Measurements from ENCODE around the gene MAP1S.

MAP1S gene

DNA sequence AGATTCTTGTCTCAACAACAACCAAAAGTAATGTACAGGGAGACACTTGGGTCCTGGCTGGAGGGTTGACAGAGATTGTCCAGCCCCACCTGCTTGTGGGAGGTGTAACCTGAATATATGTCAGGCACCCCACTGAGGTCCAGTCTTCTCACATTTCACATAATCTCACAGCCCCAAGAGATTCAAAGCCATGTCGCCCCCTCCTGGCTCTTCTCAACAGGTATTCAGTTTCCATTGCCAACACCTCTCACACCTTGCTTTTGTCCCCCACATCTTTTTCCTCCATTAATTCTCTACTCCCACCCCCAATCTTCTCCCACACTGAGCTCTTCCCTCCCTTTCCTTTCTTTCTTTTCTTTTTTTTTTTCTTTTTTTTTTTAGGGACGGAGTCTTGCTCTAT, 42.3 kb upstream of the MAP1S start:
- Histone ChIP-seq H3K4me1 (peaks cover 5% of the 10 kb centered on the region), H3K9ac (no peak overlapping the region), H3K36me3 (ENCODE audit: control insufficient read depth, insufficient read depth, low read length) (no peaks in the 10 kb centered on the region), H3K27ac (no peak overlapping the region), H3K79me2 (peaks cover 16% of the 10 kb centered on the region), H2AFZ (no peak overlapping the region), H3K4me3 (ENCODE audit: low read depth, low read length) (no peak overlapping the region), H3K27me3 (ENCODE audit: control insufficient read depth, insufficient read depth, low read length) (peaks cover 3% of the 10 kb centered on the region), H3K4me2 (ENCODE audit: low read length) (no peak overlapping the region), H3K9me3 (ENCODE audit: control insufficient read depth, low read length) (no peaks in the 10 kb centered on the region)
- TF ChIP-seq, protein P1, sequence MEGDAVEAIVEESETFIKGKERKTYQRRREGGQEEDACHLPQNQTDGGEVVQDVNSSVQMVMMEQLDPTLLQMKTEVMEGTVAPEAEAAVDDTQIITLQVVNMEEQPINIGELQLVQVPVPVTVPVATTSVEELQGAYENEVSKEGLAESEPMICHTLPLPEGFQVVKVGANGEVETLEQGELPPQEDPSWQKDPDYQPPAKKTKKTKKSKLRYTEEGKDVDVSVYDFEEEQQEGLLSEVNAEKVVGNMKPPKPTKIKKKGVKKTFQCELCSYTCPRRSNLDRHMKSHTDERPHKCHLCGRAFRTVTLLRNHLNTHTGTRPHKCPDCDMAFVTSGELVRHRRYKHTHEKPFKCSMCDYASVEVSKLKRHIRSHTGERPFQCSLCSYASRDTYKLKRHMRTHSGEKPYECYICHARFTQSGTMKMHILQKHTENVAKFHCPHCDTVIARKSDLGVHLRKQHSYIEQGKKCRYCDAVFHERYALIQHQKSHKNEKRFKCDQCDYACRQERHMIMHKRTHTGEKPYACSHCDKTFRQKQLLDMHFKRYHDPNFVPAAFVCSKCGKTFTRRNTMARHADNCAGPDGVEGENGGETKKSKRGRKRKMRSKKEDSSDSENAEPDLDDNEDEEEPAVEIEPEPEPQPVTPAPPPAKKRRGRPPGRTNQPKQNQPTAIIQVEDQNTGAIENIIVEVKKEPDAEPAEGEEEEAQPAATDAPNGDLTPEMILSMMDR (IDR thresholded peaks at IDR 0.05): no peak

DNA sequence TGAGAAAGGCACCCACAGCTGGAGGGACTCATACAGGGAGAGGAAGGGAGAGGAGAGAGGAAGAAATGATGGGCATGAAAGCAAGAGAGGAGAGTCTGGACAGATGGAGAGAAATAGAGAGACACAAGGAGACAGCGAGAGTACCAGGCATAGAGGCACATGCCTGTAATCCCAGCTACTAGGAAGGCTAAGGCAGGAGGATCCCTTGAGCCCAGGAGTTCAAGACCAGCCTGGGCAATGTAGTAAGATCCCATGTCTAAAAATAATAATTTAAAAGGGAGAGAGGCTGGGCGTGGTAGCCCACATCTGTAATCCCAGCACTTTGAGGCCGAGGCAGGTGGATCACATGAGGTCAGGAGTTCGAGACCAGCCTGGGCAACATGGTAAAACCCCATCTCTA, 40.4 kb upstream of the MAP1S start:
- no peak overlapping the region for H3K27ac ChIP-seq

DNA sequence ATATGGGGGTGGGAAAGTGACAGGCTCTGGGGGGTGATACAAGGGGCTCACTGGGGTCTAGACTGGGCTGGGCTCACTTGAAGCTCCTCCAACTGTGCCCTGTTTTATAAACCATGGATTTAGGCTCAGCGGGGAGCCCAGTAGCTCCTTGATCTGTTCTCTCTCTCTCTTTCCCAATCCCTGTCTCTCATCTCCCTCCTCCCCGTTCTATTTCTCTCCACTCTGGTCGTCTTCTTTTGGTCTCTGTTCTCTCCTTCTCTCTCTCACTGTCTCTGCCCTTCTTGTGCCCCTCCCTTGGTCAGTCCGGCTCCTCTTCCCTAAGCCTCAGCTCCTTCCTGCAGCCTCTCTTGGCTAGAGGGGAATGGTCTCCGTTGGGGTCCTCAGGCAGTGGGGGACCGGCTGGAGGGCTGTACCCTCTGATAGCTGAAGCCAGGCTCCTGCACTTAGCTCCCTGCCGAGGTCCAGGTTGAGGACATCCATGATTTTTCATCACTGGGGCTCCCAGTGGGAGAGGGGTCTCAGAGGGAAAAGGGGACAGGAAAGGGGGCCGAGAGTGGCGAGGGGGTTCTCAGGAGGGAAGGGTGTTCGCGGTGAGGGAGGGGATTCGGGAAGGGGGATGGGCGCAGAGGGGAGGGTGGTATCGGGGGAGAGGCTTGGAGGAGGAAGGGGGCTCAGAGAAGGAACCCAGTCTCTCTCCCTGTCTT, 39.6 kb upstream of the MAP1S start:
- no peaks in the 10 kb centered on the region for H3K9me3 ChIP-seq (ENCODE audit: control insufficient read depth, low read length)
- no peak overlapping the region for H3K9ac ChIP-seq
- peaks cover 5% of the 10 kb centered on the region for H3K4me1 ChIP-seq
- peak overlapping the region; percentile 52 for H3K27ac ChIP-seq
- H3K36me3 ChIP-seq (ENCODE audit: control insufficient read depth, insufficient read depth, low read length): no peaks in the 10 kb centered on the region
- no peak overlapping the region for H3K4me3 ChIP-seq (ENCODE audit: low read depth, low read length)
- peaks cover 13% of the 10 kb centered on the region for H3K79me2 ChIP-seq
- H2AFZ ChIP-seq: peak overlapping the region; percentile 59
- peaks cover 3% of the 10 kb centered on the region for H3K27me3 ChIP-seq (ENCODE audit: control insufficient read depth, insufficient read depth, low read length)
- H3K4me2 ChIP-seq (ENCODE audit: low read length): peak overlapping the region; percentile 6
- TF ChIP-seq, protein P1 (IDR thresholded peaks at IDR 0.05): no peak

More for the DNA sequence above, 40.4 kb upstream of the MAP1S start:
- H3K36me3 ChIP-seq (ENCODE audit: control insufficient read depth, insufficient read depth, low read length): no peaks in the 10 kb centered on the region
- no peak overlapping the region for H2AFZ ChIP-seq
- H3K9me3 ChIP-seq (ENCODE audit: control insufficient read depth, low read length): no peaks in the 10 kb centered on the region
- peaks cover 5% of the 10 kb centered on the region for H3K4me1 ChIP-seq
- H3K27me3 ChIP-seq (ENCODE audit: control insufficient read depth, insufficient read depth, low read length): peaks cover 3% of the 10 kb centered on the region
- H3K4me3 ChIP-seq (ENCODE audit: low read depth, low read length): no peak overlapping the region
- H3K4me2 ChIP-seq (ENCODE audit: low read length): no peak overlapping the region
- TF ChIP-seq, protein P1 (IDR thresholded peaks at IDR 0.05): no peak
- H3K79me2 ChIP-seq: peaks cover 13% of the 10 kb centered on the region
- no peak overlapping the region for H3K9ac ChIP-seq

DNA sequence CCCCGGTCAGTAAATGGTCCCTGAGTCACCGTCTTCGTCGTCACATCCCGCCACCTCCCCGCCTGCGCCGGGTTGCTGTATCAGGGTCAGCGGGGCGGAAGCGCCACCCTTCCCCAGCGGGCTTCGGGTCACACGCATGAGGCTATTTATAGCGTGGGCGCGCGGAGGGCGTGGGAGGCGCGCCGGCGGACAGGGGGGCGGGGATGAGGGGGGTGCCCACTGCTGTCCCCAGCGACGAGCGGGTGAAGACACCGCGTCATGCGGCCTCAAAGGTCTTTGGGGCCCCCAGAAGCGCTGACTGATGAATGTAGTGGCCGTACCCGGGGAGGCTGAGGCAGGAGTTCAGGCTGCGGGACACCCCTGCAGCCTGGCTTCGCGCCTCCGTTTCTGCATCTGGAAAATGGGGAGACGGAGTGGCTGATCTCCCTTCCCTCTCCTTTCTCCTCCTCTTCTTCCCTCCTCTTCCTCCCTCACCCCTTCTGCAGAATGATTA, 39.0 kb upstream of the MAP1S start:
- H3K27me3 ChIP-seq (ENCODE audit: control insufficient read depth, insufficient read depth, low read length): peaks cover 3% of the 10 kb centered on the region
- peak overlapping the region; percentile 52 for H3K27ac ChIP-seq
- no peak overlapping the region for H3K4me3 ChIP-seq (ENCODE audit: low read depth, low read length)
- peak overlapping the region; percentile 45 for H3K4me2 ChIP-seq (ENCODE audit: low read length)
- peak overlapping the region; percentile 59 for H2AFZ ChIP-seq
- no peak overlapping the region for H3K9ac ChIP-seq
- no peaks in the 10 kb centered on the region for H3K36me3 ChIP-seq (ENCODE audit: control insufficient read depth, insufficient read depth, low read length)
- TF ChIP-seq, protein P1 (IDR thresholded peaks at IDR 0.05): peak; percentile 16
- H3K9me3 ChIP-seq (ENCODE audit: control insufficient read depth, low read length): no peaks in the 10 kb centered on the region
- peaks cover 13% of the 10 kb centered on the region for H3K79me2 ChIP-seq
- H3K4me1 ChIP-seq: peaks cover 5% of the 10 kb centered on the region

Measured in parathyroid adenoma (tissue), 2 donors.